ENCODE results near the gene KCNT1.

DNA sequence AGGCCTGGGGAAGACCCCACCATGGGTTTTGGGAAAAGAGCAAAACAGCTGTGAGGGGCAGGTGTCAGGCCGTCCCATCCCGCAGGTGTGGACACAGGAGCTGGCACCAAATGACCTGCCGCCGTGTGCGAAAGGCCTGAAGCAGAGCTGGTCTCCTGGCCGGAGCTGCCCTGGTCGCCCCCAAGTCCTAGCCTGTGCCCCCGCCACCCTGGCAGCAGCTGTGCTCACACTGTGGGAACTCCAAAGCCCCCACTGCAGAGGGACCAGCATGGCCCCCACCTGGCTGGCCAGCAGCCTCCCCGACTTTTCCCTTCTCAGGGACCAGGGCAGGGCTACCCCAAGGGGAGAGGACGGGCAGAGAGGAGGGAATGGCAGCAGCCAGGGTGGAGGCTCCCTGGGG lies 88.4 kb downstream of the KCNT1 start:
- TF ChIP-seq, protein P1, sequence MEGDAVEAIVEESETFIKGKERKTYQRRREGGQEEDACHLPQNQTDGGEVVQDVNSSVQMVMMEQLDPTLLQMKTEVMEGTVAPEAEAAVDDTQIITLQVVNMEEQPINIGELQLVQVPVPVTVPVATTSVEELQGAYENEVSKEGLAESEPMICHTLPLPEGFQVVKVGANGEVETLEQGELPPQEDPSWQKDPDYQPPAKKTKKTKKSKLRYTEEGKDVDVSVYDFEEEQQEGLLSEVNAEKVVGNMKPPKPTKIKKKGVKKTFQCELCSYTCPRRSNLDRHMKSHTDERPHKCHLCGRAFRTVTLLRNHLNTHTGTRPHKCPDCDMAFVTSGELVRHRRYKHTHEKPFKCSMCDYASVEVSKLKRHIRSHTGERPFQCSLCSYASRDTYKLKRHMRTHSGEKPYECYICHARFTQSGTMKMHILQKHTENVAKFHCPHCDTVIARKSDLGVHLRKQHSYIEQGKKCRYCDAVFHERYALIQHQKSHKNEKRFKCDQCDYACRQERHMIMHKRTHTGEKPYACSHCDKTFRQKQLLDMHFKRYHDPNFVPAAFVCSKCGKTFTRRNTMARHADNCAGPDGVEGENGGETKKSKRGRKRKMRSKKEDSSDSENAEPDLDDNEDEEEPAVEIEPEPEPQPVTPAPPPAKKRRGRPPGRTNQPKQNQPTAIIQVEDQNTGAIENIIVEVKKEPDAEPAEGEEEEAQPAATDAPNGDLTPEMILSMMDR (IDR thresholded peaks at IDR 0.05), result no peak
- TF ChIP-seq POLR2A (IDR thresholded peaks at IDR 0.05), result no peak

Measured in thyroid gland (tissue), 4 donors.